Endothelial cell of umbilical vein (primary cell): ENCODE data around the gene DYNC2H1. TPM values are rescaled to one million over a fixed set of nuclear protein-coding genes. Genes with fewer than 3 reads are reported as not detected.

Experiments used
- BruUV-seq: library from RNA; stranded (reverse); fragments of 400-500 nt; replicated peaks from 2 replicates; lab custom pipeline; 2021; lab: Mats Ljungman, UMichigan
- CTCF ChIA-PET: fragments of 300-600, 350-600 bp; sonication (Branson Sonifier 250); formaldehyde crosslinking; loops from one replicate; lab custom pipeline; 2021; ENCODE audit warnings: antibody characterized with exemption, inconsistent platforms; lab: Charles Lee
- POLR2A ChIA-PET: fragments of 300-600, 350-600 bp; sonication (Branson Sonifier 250); formaldehyde crosslinking; loops from one replicate; lab custom pipeline; 2021; ENCODE audit warnings: antibody characterized with exemption, inconsistent platforms; lab: Charles Lee
- DNase-seq: peaks from one replicate; pipeline ENCODE4 v3.0.0-alpha.2; 2011; ENCODE audit warnings: low read depth, low spot score
- FAIRE-seq: peaks from 2 replicates; lab custom pipeline; 2011; peaks lifted over from hg19 to GRCh38; lab: Jason Lieb, UNC
- H2AFZ ChIP-seq: 2 replicates; pipeline ENCODE4 v1.6.0; 2012; ENCODE audit warnings: low read depth, low read length, control low read depth, inconsistent platforms
- H3K27ac ChIP-seq: 2 replicates; pipeline ENCODE4 v1.5.1; 2011; ENCODE audit warnings: low read depth, mild to moderate bottlenecking, control low read depth, low read length, moderate library complexity; ENCODE audit not compliant: insufficient read depth
- H3K27me3 ChIP-seq, 2 experiments: 2 replicates each; pipeline versions ENCODE4 v1.6.0 to v1.6.1; 2011; ENCODE audit warnings: low read length in 2 of 2, mixed read lengths in 1 of 2; ENCODE audit not compliant: control insufficient read depth in 2 of 2, insufficient read depth in 2 of 2
- H3K36me3 ChIP-seq, 2 experiments: 2 replicates in 1 of 2; 3 replicates in 1 of 2; pipeline ENCODE4 v1.5.1; 2011; ENCODE audit warnings: low read length in 2 of 2, mild to moderate bottlenecking in 1 of 2, moderate library complexity in 1 of 2; ENCODE audit not compliant: control insufficient read depth in 2 of 2, insufficient read depth in 2 of 2; ENCODE audit errors: extremely low read depth in 1 of 2
- H3K4me1 ChIP-seq: 3 replicates; pipeline ENCODE4 v1.5.1; 2011; ENCODE audit warnings: mild to moderate bottlenecking, low read length; ENCODE audit not compliant: control insufficient read depth, insufficient read depth; ENCODE audit errors: extremely low read depth
- H3K4me2 ChIP-seq: 2 replicates; pipeline ENCODE4 v1.6.1; 2011; ENCODE audit warnings: low read length, control low read depth, mixed read lengths; ENCODE audit not compliant: insufficient read depth
- H3K4me3 ChIP-seq, 3 experiments: fragments of 200-600 bp in 1 of 3; sonication (generic), shearing (Covaris generic) in 1 of 3; replicated peaks in 1 of 3; 2 replicates each; pipeline ENCODE4 v1.5.1; 2011 to 2016; ENCODE audit warnings: control low read depth in 3 of 3, low read length in 3 of 3, mild to moderate bottlenecking in 2 of 3, inconsistent platforms in 1 of 3, low read depth in 1 of 3, moderate library complexity in 1 of 3; ENCODE audit not compliant: insufficient read depth in 1 of 3
- H3K79me2 ChIP-seq: 2 replicates; pipeline ENCODE4 v1.6.0; 2012; ENCODE audit warnings: low read length, inconsistent platforms; ENCODE audit not compliant: control insufficient read depth, insufficient read depth
- H3K9ac ChIP-seq: replicated peaks from 2 replicates; pipeline ENCODE3; 2011; ENCODE audit warnings: low read length, control low read depth; ENCODE audit not compliant: insufficient read depth; ENCODE audit errors: extremely low read depth
- H3K9me1 ChIP-seq: replicated peaks from 3 replicates; pipeline ENCODE4 v1.6.0; 2011; ENCODE audit warnings: mild to moderate bottlenecking, low read length; ENCODE audit not compliant: control insufficient read depth, insufficient read depth; ENCODE audit errors: extremely low read depth
- H3K9me3 ChIP-seq: replicated peaks from 2 replicates; pipeline ENCODE4 v1.5.1; 2012; ENCODE audit warnings: low read length, inconsistent platforms; ENCODE audit not compliant: control insufficient read depth, insufficient read depth
- H4K20me1 ChIP-seq: replicated peaks from 2 replicates; pipeline ENCODE3; 2011; ENCODE audit warnings: mild to moderate bottlenecking, low read length; ENCODE audit not compliant: control insufficient read depth, insufficient read depth; ENCODE audit errors: extremely low read depth
- CTCF ChIP-seq, 2 donors: IDR thresholded peaks; 1 replicate in 1 of 2; 2 replicates in 1 of 2; pipeline ENCODE4 v1.5.1; 2011; ENCODE audit warnings: low read length in 2 of 2, mild to moderate bottlenecking in 2 of 2, moderate library complexity in 2 of 2, control low read depth in 1 of 2, inconsistent platforms in 1 of 2, low read depth in 1 of 2; ENCODE audit not compliant: insufficient read depth in 1 of 2; ENCODE audit errors: extremely low read depth in 1 of 2
- EZH2 ChIP-seq: IDR thresholded peaks from 2 replicates; pipeline ENCODE4 v1.6.1; 2012; ENCODE audit warnings: borderline replicate concordance, low read depth, mild to moderate bottlenecking, moderate library complexity, low read length, inconsistent platforms; ENCODE audit not compliant: severe bottlenecking
- FOS ChIP-seq: IDR thresholded peaks from 2 replicates; pipeline ENCODE4 v1.6.1; 2011; ENCODE audit warnings: mild to moderate bottlenecking, low read length, moderate library complexity, borderline replicate concordance; ENCODE audit not compliant: insufficient read depth
- GATA2 ChIP-seq: IDR thresholded peaks from 2 replicates; pipeline ENCODE4 v1.7.0; 2011; ENCODE audit warnings: low read depth, mild to moderate bottlenecking, moderate library complexity, mixed read lengths, low read length; ENCODE audit not compliant: insufficient read length, insufficient read depth
- JUN ChIP-seq: IDR thresholded peaks from 2 replicates; pipeline ENCODE4 v1.6.1; 2011; ENCODE audit warnings: borderline replicate concordance, low read depth; ENCODE audit not compliant: insufficient read length, insufficient read depth
- MYC ChIP-seq: IDR thresholded peaks from one replicate; pipeline ENCODE4 v1.6.1; 2011; ENCODE audit warnings: mild to moderate bottlenecking, low read depth, low read length
- POLR2A ChIP-seq: IDR thresholded peaks from 2 replicates; pipeline ENCODE4 v1.6.1; 2012; ENCODE audit warnings: low read depth, mild to moderate bottlenecking, control low read depth, low read length
- POLR2AphosphoS5 ChIP-seq: IDR thresholded peaks from 2 replicates; pipeline ENCODE4 v1.6.1; 2012; ENCODE audit warnings: low read depth, mild to moderate bottlenecking, control low read depth, low read length, moderate library complexity; ENCODE audit not compliant: insufficient read depth
- dilution Hi-C: fragments of 300-500 bp; cut with MboI; formaldehyde crosslinking; loops from one replicate; pipeline ENCODE4 v1.15.0; 2019; ENCODE audit warnings: low sequenced_read_pairs; ENCODE audit not compliant: extremely low pct_ligation_motif_present
- intact Hi-C: fragments of 100-400 bp; cut with micrococcal nuclease; formaldehyde crosslinking; loops from one replicate; pipeline ENCODE4 v1.10.0; 2022
- polyA plus RNA-seq, 4 experiments: library from polyadenylated mRNA; depleted of rRNA in 3 of 4; stranded (reverse) in 3 of 4; unstranded in 1 of 4; fragments of >200 nt; gene quantifications; 2 replicates each; pipeline versions ENCODE4 v1.2.1 to v1.2.3, GENCODE V29; 2011 to 2012; ENCODE audit warnings: missing spikeins in 1 of 4
- total RNA-seq: library from RNA; stranded (reverse); gene quantifications from 2 replicates; pipeline ENCODE4 v1.2.3, GENCODE V29; 2021
- TF ChIP-seq, protein P1 (sequence below): IDR thresholded peaks from 2 replicates; pipeline ENCODE4 v1.6.1; 2011; ENCODE audit not compliant: insufficient read depth, insufficient read length

Gene DYNC2H1
- total and polyA plus RNA-seq, 2 donors (not counting 3 experiments of a cell fraction or from before 2014, with no cell fraction given), result 1.9 to 4.2 TPM

DNA sequence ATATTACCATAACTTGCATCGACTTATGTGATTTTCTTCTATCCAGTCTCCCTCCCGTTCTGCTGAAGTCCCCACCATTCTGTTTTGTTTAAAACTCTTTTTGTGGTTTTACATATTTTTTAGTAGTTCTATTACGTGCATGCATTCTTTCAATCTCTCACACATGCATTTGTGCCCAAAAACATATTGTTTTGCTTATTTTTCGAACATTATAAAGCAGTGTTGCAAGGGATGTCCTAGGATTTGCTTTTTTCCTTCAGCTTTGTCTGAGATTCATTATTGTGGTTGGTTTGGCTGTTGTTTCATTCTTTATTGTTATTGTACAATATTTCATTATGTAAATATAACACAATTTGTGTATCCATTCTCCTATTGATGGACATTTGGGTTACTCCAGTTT is 235.7 kb downstream of the DYNC2H1 start:
- no peaks in the 10 kb centered on the region for H3K4me1 ChIP-seq
- H3K79me2 ChIP-seq, result no peaks in the 10 kb centered on the region
- no TSS peak for BruUV-seq
- H4K20me1 ChIP-seq, result no peaks in the 10 kb centered on the region
- no peak overlapping the region for H3K4me2 ChIP-seq
- FAIRE-seq (no peak), DNase-seq (no peak)
- no peak overlapping the region for H3K4me3 ChIP-seq
- no peak overlapping the region for H3K9ac ChIP-seq
- CTCF ChIA-PET, result interaction anchor here (0.6 kb wide), 1 partner anchor 106 kb away, joined by 3 read pairs; no protein-coding TSS in a partner anchor
- TF ChIP-seq GATA2, result no peak
- no peaks in the 10 kb centered on the region for H3K9me1 ChIP-seq
- no peaks in the 10 kb centered on the region for H3K9me3 ChIP-seq
- no peak overlapping the region for H2AFZ ChIP-seq
- no peaks in the 10 kb centered on the region for H3K27me3 ChIP-seq
- POLR2A ChIA-PET, result no interaction called here
- dilution Hi-C loops (no loop called here), intact Hi-C loops (no loop called here)
- no peaks in the 10 kb centered on the region for H3K36me3 ChIP-seq
- H3K27ac ChIP-seq, result no peak overlapping the region

DNA sequence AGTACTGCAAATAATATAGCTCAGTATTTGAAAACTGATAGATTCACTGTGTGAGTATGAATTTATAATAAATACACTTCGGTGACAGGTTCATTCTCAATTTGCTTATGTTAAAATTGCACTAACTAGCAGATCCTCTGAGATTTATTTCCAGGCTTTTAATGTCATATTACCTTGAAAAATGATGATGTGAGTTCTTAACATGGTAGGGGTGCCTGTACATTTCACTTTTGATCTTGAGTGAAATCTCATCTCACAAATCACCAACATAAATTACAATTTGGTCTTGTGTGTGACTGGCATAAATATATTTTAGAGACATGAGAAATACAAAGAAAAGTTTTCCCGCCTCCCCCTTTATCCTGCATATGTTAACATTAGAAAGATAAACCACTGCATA is 240.4 kb downstream of the DYNC2H1 start:
- no peak overlapping the region for H2AFZ ChIP-seq
- dilution Hi-C loops, result no loop called here
- H3K27me3 ChIP-seq, result no peaks in the 10 kb centered on the region
- no peaks in the 10 kb centered on the region for H3K4me1 ChIP-seq
- intact Hi-C loops, result no loop called here
- no peaks in the 10 kb centered on the region for H3K9me1 ChIP-seq
- H3K79me2 ChIP-seq, result no peaks in the 10 kb centered on the region
- TF ChIP-seq POLR2A, result no peak
- TF ChIP-seq GATA2, result no peak
- no peak for TF ChIP-seq POLR2AphosphoS5
- TF ChIP-seq, protein P1, sequence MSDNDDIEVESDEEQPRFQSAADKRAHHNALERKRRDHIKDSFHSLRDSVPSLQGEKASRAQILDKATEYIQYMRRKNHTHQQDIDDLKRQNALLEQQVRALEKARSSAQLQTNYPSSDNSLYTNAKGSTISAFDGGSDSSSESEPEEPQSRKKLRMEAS, result no peak
- no peak for TF ChIP-seq JUN
- TF ChIP-seq MYC, result no peak
- TF ChIP-seq CTCF (IDR thresholded peaks at IDR 0.05; ENCODE audit: extremely low read depth in 1 of 2, insufficient read depth in 1 of 2, low read depth in 1 of 2, low read length in 2 of 2), result no peak
- no peak for TF ChIP-seq EZH2
- no peak for TF ChIP-seq FOS
- ChIA-PET POLR2A (no interaction called here), CTCF (no interaction called here)
- no peak overlapping the region for H3K4me2 ChIP-seq
- no peak for DNase-seq
- no peak overlapping the region for H3K4me3 ChIP-seq
- no peaks in the 10 kb centered on the region for H3K36me3 ChIP-seq
- no peaks in the 10 kb centered on the region for H4K20me1 ChIP-seq
- no peak for FAIRE-seq
- H3K9ac ChIP-seq, result no peak overlapping the region
- H3K27ac ChIP-seq, result no peak overlapping the region
- BruUV-seq, result no TSS peak
- H3K9me3 ChIP-seq, result no peaks in the 10 kb centered on the region
